Spleen (tissue), 11 donors: ENCODE data around the gene ALOX5AP. TPM values are rescaled to one million over a fixed set of nuclear protein-coding genes. Genes with fewer than 3 reads are reported as not detected.
A peak's percentile ranks its signal among the peaks of the same experiment; 100 is the strongest.

Experiments used
- DNase-seq: peaks from one replicate; pipeline ENCODE4 v3.0.0-alpha.2; 2020
- H3K27ac ChIP-seq, 8 donors: fragments of 200-600 bp; sonication (generic) in 7 of 8; 1 replicate in 4 of 8; 2 replicates in 4 of 8; pipeline versions ENCODE4 v1.5.0 to v1.8.0; 2016 to 2021; ENCODE audit warnings: inconsistent platforms in 4 of 8, mild to moderate bottlenecking in 4 of 8, moderate library complexity in 1 of 8
- H3K27me3 ChIP-seq, 7 donors: fragments of 200-600 bp; sonication (generic) in 6 of 7; replicated peaks in 1 of 7; 1 replicate in 4 of 7; 2 replicates in 3 of 7; pipeline versions ENCODE4 v1.5.0 to v1.8.0; 2016 to 2021; ENCODE audit warnings: inconsistent platforms in 3 of 7, mild to moderate bottlenecking in 1 of 7
- H3K36me3 ChIP-seq, 6 donors: fragments of 200-600 bp; sonication (generic) in 5 of 6; 1 replicate in 4 of 6; 2 replicates in 2 of 6; pipeline versions ENCODE4 v1.5.0 to v1.8.0; 2016 to 2021; ENCODE audit warnings: inconsistent platforms in 2 of 6
- H3K4me1 ChIP-seq, 6 donors: fragments of 200-600 bp; sonication (generic) in 5 of 6; 1 replicate in 3 of 6; 2 replicates in 3 of 6; pipeline versions ENCODE4 v1.5.0 to v1.8.0; 2016 to 2021; ENCODE audit warnings: inconsistent platforms in 3 of 6
- H3K4me3 ChIP-seq, 8 donors: fragments of 200-600 bp; sonication (generic) in 7 of 8; 1 replicate in 4 of 8; 2 replicates in 4 of 8; pipeline versions ENCODE4 v1.5.0 to v1.8.0; 2016 to 2021; ENCODE audit warnings: inconsistent platforms in 4 of 8, mild to moderate bottlenecking in 4 of 8, moderate library complexity in 2 of 8
- H3K9me3 ChIP-seq, 8 donors: fragments of 200-600 bp; sonication (generic) in 7 of 8; 1 replicate in 4 of 8; 2 replicates in 4 of 8; pipeline versions ENCODE4 v1.5.0 to v1.8.0; 2016 to 2021; ENCODE audit warnings: inconsistent platforms in 4 of 8
- POLR2A ChIP-seq, 3 donors: fragments of 450-650 bp; IDR thresholded peaks; one replicate each; pipeline ENCODE4 v1.5.1; 2017; ENCODE audit warnings: antibody characterized with exemption in 3 of 3, mild to moderate bottlenecking in 1 of 3
- POLR2AphosphoS5 ChIP-seq, 3 donors: sonication (generic); formaldehyde crosslinking; IDR thresholded peaks; one replicate each; pipeline ENCODE4 v1.5.1; 2017; ENCODE audit warnings: antibody characterized with exemption in 3 of 3
- WGBS, 5 donors: extraction: QIAGEN DNeasy Blood & Tissue Kit in 3 of 5; methylation state at CpG; one replicate each; pipeline versions ENCODE4 v1.1.5 to v1.1.7; 2013 to 2018; 5-methylcytosine and 5-hydroxymethylcytosine counted together
- intact Hi-C: fragments of 100-400 bp; cut with DNase I; formaldehyde crosslinking; loops from one replicate; pipeline ENCODE4 v1.15.0; 2023; ENCODE audit warnings: low total_unique reads
- polyA plus RNA-seq, 3 donors: library from polyadenylated mRNA; stranded (reverse); fragments of 200-250 nt; gene quantifications; one replicate each; pipeline ENCODE4 v1.2.1, GENCODE V29; 2013
- total RNA-seq, 7 donors: library from RNA; depleted of rRNA in 3 of 7; stranded (reverse); fragments of >200 nt in 3 of 7; fragmentation: NEBNext Ultra II Directional in 4 of 7; extraction: Animal tissue kit (Norgen Biotek cat#: 25700) in 4 of 7; gene quantifications; one replicate each; pipeline versions ENCODE4 v1.1.0 to v1.2.1, GENCODE V29; 2016 to 2021
- TF ChIP-seq, protein P1 (sequence below), 11 experiments: fragments of 200-600 bp in 7 of 11; fragments of 450-650 bp in 4 of 11; sonication (generic) in 4 of 11; IDR thresholded peaks in 8 of 11; conservative IDR thresholded peaks in 3 of 11; 1 replicate in 7 of 11; 2 replicates in 4 of 11; pipeline versions ENCODE4 v1.4.0 to v1.8.0; 2016 to 2021; ENCODE audit warnings: antibody characterized with exemption in 11 of 11, inconsistent platforms in 4 of 11, mild to moderate bottlenecking in 1 of 11
- donor health status: healthy with polysubstance abuse.
- donor health status: DM: no; HTN: no; CAD: no; lungs with moderate emphysema.
- donor health status: DM: no; HTN: no; CAD: no.
- donor health status: Bipolar disorder and iron deficiency.
- donor health status: healthy.
- donor health status: DM: no; HTN: no; CAD: no.
- donor health status: DM: yes; HTN: yes; CAD: no.

ALOX5AP gene
- total and polyA plus RNA-seq, 10 donors, result 36.8 to 268 (median 70.0) TPM

DNA sequence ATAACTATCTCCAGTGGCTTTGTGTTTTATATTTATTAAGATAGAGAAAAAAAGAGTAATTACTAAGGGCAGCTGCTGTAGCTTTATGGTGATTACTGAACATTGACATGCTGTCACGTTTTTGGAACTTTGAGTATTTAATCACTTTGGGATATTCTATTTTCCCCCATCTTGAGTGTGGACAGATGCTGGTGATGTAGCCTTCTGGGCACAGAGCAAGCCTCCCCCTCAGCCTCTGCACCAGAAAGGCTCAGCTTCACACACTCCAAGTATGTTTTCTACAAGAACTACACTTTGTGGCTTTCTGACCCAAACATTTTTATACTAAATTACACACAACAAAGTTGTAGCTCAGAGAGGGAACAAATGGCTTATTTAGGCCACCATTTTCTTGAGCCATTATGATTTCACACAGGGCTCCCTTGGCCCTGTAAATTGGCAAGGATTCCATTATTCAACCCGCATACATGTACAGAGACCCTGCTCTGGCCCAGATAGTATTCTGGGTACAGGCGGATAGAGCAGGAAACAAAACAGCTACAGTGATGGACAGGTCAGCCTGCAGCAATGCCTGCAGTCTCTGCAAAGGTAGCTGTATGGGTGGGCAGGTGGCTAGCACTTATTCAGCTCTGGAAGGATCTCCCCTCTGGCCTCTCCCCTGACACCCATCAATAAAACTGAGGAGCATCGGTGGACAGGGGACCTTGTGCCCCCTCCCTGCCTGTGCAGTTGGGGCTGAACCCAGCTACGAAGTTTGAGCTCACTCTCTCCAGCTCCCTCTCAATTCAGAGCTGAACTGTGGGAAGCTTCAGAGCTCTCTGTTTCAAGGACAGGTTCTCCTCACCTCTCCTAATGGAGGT, 1.3 kb downstream of the ALOX5AP start:
- Histone ChIP-seq H3K36me3 (no peaks in the 10 kb centered on the region), H3K9me3 (no peaks in the 10 kb centered on the region), H3K27ac (peak overlapping the region; percentile 22 to 93 (median 86)), H3K4me3 (peak overlapping the region in 7 of 8 donors; percentile 13 to 68 (median 41)), H3K27me3 (peaks cover 0 to 4% (median 0%) of the 10 kb centered on the region in 7 donors), H3K4me1 (peaks cover 18 to 92% (median 64%) of the 10 kb centered on the region in 6 donors)
- WGBS, 5 donors, result 69 to 81% (median 73%) methylated on average over 5 of the region's 5 CpGs
- DNase-seq, result no peak
- TF ChIP-seq, protein P1, sequence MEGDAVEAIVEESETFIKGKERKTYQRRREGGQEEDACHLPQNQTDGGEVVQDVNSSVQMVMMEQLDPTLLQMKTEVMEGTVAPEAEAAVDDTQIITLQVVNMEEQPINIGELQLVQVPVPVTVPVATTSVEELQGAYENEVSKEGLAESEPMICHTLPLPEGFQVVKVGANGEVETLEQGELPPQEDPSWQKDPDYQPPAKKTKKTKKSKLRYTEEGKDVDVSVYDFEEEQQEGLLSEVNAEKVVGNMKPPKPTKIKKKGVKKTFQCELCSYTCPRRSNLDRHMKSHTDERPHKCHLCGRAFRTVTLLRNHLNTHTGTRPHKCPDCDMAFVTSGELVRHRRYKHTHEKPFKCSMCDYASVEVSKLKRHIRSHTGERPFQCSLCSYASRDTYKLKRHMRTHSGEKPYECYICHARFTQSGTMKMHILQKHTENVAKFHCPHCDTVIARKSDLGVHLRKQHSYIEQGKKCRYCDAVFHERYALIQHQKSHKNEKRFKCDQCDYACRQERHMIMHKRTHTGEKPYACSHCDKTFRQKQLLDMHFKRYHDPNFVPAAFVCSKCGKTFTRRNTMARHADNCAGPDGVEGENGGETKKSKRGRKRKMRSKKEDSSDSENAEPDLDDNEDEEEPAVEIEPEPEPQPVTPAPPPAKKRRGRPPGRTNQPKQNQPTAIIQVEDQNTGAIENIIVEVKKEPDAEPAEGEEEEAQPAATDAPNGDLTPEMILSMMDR (IDR thresholded peaks at IDR 0.05 in 8 of 11, conservative IDR thresholded peaks at IDR 0.05 in 3 of 11), result no peak
- no peak for TF ChIP-seq POLR2AphosphoS5 (IDR thresholded peaks at IDR 0.05)
- TF ChIP-seq POLR2A (IDR thresholded peaks at IDR 0.05), result no peak
- intact Hi-C loops, result no loop called here

DNA sequence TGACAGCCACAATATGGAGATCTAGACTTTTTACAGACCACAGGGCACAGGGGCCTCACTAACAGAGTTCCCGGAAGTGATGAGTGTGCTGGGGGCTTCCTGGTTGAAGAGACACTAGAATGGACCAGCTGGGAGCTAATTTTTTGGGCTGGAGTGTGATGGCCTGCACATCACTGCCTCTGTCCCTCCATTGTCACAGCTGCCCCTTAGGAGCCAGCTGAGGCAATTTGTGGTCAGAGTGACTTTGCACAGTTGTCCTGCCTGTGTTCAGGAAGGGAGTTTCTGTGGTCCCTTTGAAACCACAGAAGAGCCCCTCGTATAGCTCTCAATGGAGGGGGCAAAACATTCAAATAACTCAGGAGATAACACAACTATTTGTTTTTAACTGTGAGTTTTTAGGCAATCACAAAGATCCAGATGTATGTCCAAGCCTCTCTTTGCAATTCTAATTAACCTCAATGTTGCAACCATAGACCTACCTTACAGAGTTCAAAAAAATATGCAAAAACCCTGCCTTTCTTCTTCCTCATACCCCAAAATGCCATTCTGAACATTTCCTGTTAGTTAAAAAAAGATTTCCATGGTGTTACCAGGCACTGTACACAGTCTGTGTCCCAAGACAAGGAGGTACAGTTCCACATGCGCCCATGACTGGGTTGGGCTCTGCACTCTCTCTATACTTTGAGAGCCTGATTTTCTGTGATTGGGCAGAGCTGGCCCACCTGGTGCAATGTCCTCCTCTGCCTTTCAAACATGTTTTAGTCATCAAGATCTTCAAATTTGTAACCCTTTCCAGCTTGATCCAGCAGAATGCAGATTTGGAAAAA, 2.4 kb downstream of the ALOX5AP start:
- Histone ChIP-seq H3K9me3 (no peaks in the 10 kb centered on the region), H3K4me1 (peaks cover 20 to 97% (median 71%) of the 10 kb centered on the region in 6 donors), H3K36me3 (peaks cover 0 to 8% (median 0%) of the 10 kb centered on the region in 6 donors), H3K4me3 (peak overlapping the region in 6 of 8 donors; percentile 13 to 68 (median 43)), H3K27ac (peak overlapping the region; percentile 27 to 93 (median 86)), H3K27me3 (no peaks in the 10 kb centered on the region)
- 30 to 63% (median 38%) methylated on average over 3 of the region's 3 CpGs for WGBS, 5 donors
- DNase-seq, result peak; percentile 82
- intact Hi-C loops, result no loop called here
- TF ChIP-seq, protein P1 (IDR thresholded peaks at IDR 0.05 in 8 of 11, conservative IDR thresholded peaks at IDR 0.05 in 3 of 11), result no peak
- peak in 1 of 3 donors; percentile 65 for TF ChIP-seq POLR2AphosphoS5 (IDR thresholded peaks at IDR 0.05)

DNA sequence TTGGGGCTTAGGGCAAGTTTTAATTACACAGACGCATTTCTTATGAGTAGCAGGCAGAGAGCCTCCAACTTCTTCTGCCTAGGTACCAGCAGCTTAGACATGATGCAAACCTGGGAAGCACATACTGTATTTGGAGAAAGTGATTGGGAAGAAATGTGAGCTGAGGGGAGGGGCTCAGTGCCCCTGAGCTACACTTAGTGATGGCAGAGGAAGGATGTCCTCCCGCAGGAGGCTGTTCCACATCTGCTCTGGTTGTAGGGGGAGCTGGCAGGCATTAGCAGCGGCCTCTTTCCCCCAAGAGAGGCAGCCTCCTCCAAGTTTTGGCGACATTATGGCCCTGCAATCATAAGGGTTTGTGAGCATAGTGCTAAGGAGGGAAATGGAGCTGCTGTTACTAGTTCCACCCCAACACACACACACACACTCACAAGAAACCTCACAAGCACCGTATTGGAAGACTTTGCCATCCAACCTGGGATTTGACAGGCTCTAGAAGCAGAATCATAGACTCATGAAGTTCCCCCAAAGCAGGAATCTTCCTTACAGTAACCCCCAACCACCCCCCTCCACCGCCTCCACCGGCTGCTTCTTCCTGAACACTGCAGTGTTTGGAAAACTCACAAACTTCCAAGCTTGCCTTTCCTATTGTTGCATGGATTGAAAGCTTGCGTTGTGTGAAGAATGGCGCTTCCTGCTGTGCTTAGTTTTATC, 3.3 kb downstream of the ALOX5AP start:
- no peaks in the 10 kb centered on the region for H3K27me3 ChIP-seq
- H3K4me3 ChIP-seq, result peak overlapping the region in 3 of 8 donors; percentile 33 to 68 (median 45)
- WGBS, 5 donors, result 61 to 75% (median 69%) methylated on average over 8 to 9 of the region's 9 CpGs
- peak overlapping the region in 7 of 8 donors; percentile 80 to 93 (median 86) for H3K27ac ChIP-seq
- H3K36me3 ChIP-seq, result peaks cover 0 to 8% (median 0%) of the 10 kb centered on the region in 6 donors
- DNase-seq, result no peak
- TF ChIP-seq POLR2A (IDR thresholded peaks at IDR 0.05), result no peak
- no peak for TF ChIP-seq POLR2AphosphoS5 (IDR thresholded peaks at IDR 0.05)
- TF ChIP-seq, protein P1 (IDR thresholded peaks at IDR 0.05 in 8 of 11, conservative IDR thresholded peaks at IDR 0.05 in 3 of 11), result no peak
- intact Hi-C loops, result no loop called here
- peaks cover 25 to 100% (median 79%) of the 10 kb centered on the region in 6 donors for H3K4me1 ChIP-seq
- no peaks in the 10 kb centered on the region for H3K9me3 ChIP-seq
